Measurements from ENCODE around the gene KCNA5.

KCNA5 gene

DNA sequence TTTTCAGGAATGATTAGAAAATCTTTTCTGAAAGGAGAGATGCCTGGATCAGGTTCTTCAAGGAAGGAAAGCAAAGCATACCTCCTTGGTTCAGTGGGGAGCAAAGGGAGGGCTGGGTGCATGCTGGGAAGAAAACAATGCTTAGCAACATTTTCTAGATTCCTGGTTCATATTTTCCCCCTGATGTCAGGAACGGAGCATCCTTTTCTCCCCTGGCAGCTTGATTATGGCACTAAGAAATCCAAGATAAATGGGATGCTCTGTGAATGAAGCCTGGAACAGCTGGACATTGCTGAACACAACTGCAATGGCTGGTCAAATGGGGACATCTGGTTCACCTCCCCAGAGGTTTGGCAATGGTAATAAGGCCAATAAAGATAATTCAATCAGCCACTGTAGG lies 50.9 kb downstream of the KCNA5 start:
- no peaks in the 10 kb centered on the region for H3K36me3 Mint-ChIP-seq (ENCODE audit: low read depth)
- no peak for ATAC-seq
- no peak overlapping the region for H3K27ac Mint-ChIP-seq
- no peak for DNase-seq
- H3K9me3 Mint-ChIP-seq: no peaks in the 10 kb centered on the region
- peaks cover 2% of the 10 kb centered on the region for H3K27me3 Mint-ChIP-seq
- H3K4me3 Mint-ChIP-seq: no peak overlapping the region
- H3K4me1 Mint-ChIP-seq: no peaks in the 10 kb centered on the region

GRCh38 chr12:5094986-5095385 lies 51.3 kb downstream of the KCNA5 start:
- Mint-ChIP-seq H3K9me3 (no peaks in the 10 kb centered on the region), H3K4me3 (no peak overlapping the region), H3K27ac (no peak overlapping the region), H3K4me1 (no peaks in the 10 kb centered on the region), H3K36me3 (ENCODE audit: low read depth) (no peaks in the 10 kb centered on the region), H3K27me3 (peaks cover 2% of the 10 kb centered on the region)
- ATAC-seq: no peak
- no peak for DNase-seq

Data from activated naive CD8-positive, alpha-beta T cell treated with anti-CD3 and anti-CD28 coated beads, Interleukin-2, amount 50 U/mL, for 24 hours (primary cell).